ENCODE results near the gene MPIG6B. TPM values are rescaled to one million over a fixed set of nuclear protein-coding genes. Genes with fewer than 3 reads are reported as not detected.

The MPIG6B gene
- total RNA-seq, 1 experiment from 2014 or later, result not detected

DNA sequence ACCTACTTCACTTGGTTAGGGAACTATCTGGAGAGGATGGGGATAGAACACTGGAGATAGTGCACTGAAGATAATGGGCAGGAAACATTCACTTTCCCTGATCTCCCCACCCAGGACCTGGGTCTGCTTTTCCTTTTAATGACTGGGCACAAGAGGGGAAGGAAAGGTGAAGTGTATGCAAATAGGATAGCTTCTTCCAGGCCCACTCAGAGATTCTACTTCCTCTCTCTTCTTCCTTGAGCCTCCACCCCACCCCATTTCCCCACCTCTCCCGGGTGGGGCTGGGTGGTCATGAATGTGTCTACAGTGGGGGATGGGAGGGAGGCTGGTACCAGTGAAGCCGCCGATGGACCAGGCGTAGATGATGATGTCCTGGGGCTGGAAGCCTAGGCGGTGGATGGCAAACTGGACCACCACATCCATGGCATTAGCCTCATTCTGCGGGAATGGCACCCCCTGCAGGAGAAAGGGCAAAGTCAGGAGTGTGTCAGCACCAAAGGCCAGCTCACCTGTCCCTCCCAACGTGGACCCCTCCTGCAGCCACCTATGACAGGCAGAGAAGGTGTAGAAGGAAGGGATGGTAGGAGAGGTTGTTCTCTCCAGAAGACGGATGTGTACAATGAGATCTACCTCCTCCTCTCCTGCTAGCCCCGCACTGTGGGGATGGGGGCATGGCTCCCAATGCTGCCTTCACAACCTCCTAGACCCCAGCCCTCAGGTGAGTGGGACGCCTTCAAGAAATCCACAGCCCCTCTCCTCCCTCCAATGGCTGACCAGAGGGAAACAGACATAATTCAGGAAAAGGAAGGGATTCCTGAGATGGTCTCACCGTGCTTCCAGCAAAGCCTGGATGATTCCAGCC is 33.7 kb upstream of the MPIG6B start:
- Histone ChIP-seq H4K20me1 (ENCODE audit: control insufficient read depth, insufficient read depth, insufficient read length) (no peaks in the 10 kb centered on the region), H3K27ac (ENCODE audit: insufficient read length, low read depth, low read length) (no peak overlapping the region), H2BK12ac (ENCODE audit: insufficient read length, low read depth, low read length) (no peak overlapping the region), H2BK20ac (ENCODE audit: low read depth, low read length, poor library complexity, severe bottlenecking) (no peak overlapping the region), H3K4ac (ENCODE audit: low read depth, low read length) (no peak overlapping the region), H2AFZ (ENCODE audit: low read length) (no peak overlapping the region), H3K23me2 (ENCODE audit: insufficient read length, low read depth, low read length, poor library complexity, severe bottlenecking) (no peaks in the 10 kb centered on the region), H3K18ac (ENCODE audit: insufficient read length, low read depth, low read length) (no peak overlapping the region), H3K27me3 (ENCODE audit: insufficient read depth, low read length) (no peaks in the 10 kb centered on the region), H3K9me3 (ENCODE audit: control insufficient read depth, low read depth, low read length) (no peaks in the 10 kb centered on the region), H4K8ac (replicated peaks; ENCODE audit: insufficient read length, low read depth, low read length) (no peak overlapping the region), H2BK120ac (ENCODE audit: low read depth, low read length, poor library complexity, severe bottlenecking) (no peak overlapping the region), H3K79me2 (ENCODE audit: insufficient read depth, low read length) (no peaks in the 10 kb centered on the region), H3K23ac (ENCODE audit: insufficient read length, low read depth, low read length) (no peak overlapping the region), H2BK15ac (ENCODE audit: low read depth, low read length) (no peak overlapping the region; the same call in 1 of the 2 replicates), H3K9ac (ENCODE audit: extremely low read depth, insufficient read length, low read length) (no peak overlapping the region), H3K14ac (ENCODE audit: insufficient read depth, low read length) (no peak overlapping the region), H3K4me2 (ENCODE audit: insufficient read depth, insufficient read length, low read length) (no peak overlapping the region), H2BK5ac (ENCODE audit: insufficient read length, low read length) (no peak overlapping the region), H3T11ph (ENCODE audit: low read length) (no peak overlapping the region), H3K56ac (ENCODE audit: insufficient read length, low read depth, low read length) (no peak overlapping the region), H4K91ac (ENCODE audit: insufficient read length, low read depth, low read length) (no peak overlapping the region), H3K79me1 (ENCODE audit: insufficient read depth, low read depth, low read length, poor library complexity, severe bottlenecking) (no peaks in the 10 kb centered on the region), H3K4me1 (ENCODE audit: insufficient read depth, low read length) (no peaks in the 10 kb centered on the region), H2AK5ac (ENCODE audit: insufficient read length, low read length) (no peak overlapping the region), H4K5ac (ENCODE audit: insufficient read length, low read depth, low read length) (no peak overlapping the region)
- H3K9me3 Mint-ChIP-seq, result no peaks in the 10 kb centered on the region; a peak in 1 of 5 replicates
- TF ChIP-seq, protein P1, sequence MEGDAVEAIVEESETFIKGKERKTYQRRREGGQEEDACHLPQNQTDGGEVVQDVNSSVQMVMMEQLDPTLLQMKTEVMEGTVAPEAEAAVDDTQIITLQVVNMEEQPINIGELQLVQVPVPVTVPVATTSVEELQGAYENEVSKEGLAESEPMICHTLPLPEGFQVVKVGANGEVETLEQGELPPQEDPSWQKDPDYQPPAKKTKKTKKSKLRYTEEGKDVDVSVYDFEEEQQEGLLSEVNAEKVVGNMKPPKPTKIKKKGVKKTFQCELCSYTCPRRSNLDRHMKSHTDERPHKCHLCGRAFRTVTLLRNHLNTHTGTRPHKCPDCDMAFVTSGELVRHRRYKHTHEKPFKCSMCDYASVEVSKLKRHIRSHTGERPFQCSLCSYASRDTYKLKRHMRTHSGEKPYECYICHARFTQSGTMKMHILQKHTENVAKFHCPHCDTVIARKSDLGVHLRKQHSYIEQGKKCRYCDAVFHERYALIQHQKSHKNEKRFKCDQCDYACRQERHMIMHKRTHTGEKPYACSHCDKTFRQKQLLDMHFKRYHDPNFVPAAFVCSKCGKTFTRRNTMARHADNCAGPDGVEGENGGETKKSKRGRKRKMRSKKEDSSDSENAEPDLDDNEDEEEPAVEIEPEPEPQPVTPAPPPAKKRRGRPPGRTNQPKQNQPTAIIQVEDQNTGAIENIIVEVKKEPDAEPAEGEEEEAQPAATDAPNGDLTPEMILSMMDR (conservative IDR thresholded peaks at IDR 0.05), result peak; percentile 71
- H3K4me1 Mint-ChIP-seq, result peaks cover 5 to 10% of the 10 kb centered on the region in 2 experiments; a peak in 3 of 4 replicates
- H3K27ac Mint-ChIP-seq, result no peak overlapping the region
- peak; percentile 65 for DNase-seq
- no peaks in the 10 kb centered on the region for H3K27me3 Mint-ChIP-seq (ENCODE audit: low read depth)
- H3K36me3 Mint-ChIP-seq (ENCODE audit: insufficient read depth in 1 of 3, low read depth in 3 of 3), result peaks cover 14 to 62% (median 40%) of the 10 kb centered on the region in 3 experiments
- no peak overlapping the region; a peak in 1 of 5 replicates for H3K4me3 Mint-ChIP-seq
- no CpG with 5 or more reads among the region's 11 CpGs for WGBS (ENCODE audit: extremely low coverage, insufficient read length, low lambda C conversion rate)
